Activated B cell treated with CpG ODN at 0.5 μM for 24 hours (primary cell): ENCODE measurements around the gene ZNF286A. TPM values are rescaled to one million over a fixed set of nuclear protein-coding genes. Genes with fewer than 3 reads are reported as not detected.
"Not testable (repeated sequence)": the region's sequence is repeated elsewhere in the genome, so short reads cannot be mapped to it uniquely, and the experiment has no call there.

Experiments used
- ATAC-seq: fragments of 200-7000 bp; cut with Tn5 transposase; one replicate; pipeline ENCODE4 v1.10.0; 2021; ENCODE audit warnings: low read depth, mild to moderate bottlenecking, moderate library complexity
- CTCF ChIA-PET: fragments of 350-600 bp; sonication (Branson Sonifier 250); formaldehyde crosslinking; loops from one replicate; lab custom pipeline; 2021; ENCODE audit warnings: antibody characterized with exemption; lab: Charles Lee
- POLR2A ChIA-PET: fragments of 350-600 bp; sonication (Branson Sonifier 250); formaldehyde crosslinking; loops from one replicate; lab custom pipeline; 2021; ENCODE audit warnings: antibody characterized with exemption; lab: Charles Lee
- DNase-seq: peaks from one replicate; pipeline ENCODE4 v3.0.0; 2022
- H3K27ac Mint-ChIP-seq: one replicate; pipeline ENCODE4 v1.8.0; 2020; ENCODE audit warnings: mixed read lengths
- H3K27me3 Mint-ChIP-seq: one replicate; pipeline ENCODE4 v1.8.0; 2021; ENCODE audit warnings: mixed read lengths
- H3K36me3 Mint-ChIP-seq: one replicate; pipeline ENCODE4 v1.8.0; 2021; ENCODE audit warnings: low read depth, mixed read lengths
- H3K4me1 Mint-ChIP-seq: one replicate; pipeline ENCODE4 v1.8.0; 2021; ENCODE audit warnings: mixed read lengths
- H3K4me3 Mint-ChIP-seq: one replicate; pipeline ENCODE4 v1.8.0; 2020; ENCODE audit warnings: mild to moderate bottlenecking, mixed read lengths
- H3K9me3 Mint-ChIP-seq: one replicate; pipeline ENCODE4 v1.8.0; 2020; ENCODE audit warnings: mixed read lengths
- intact Hi-C: fragments of 100-400 bp; cut with micrococcal nuclease; formaldehyde crosslinking; loops from one replicate; pipeline ENCODE4 v1.15.1; 2024
- total RNA-seq: library from RNA; stranded (reverse); gene quantifications from 2 replicates; pipeline ENCODE4 v1.2.3, GENCODE V29; 2022
- TF ChIP-seq, protein P1 (sequence below): fragments of 200-600 bp; IDR thresholded peaks from one replicate; pipeline ENCODE4 v1.8.0; 2022; ENCODE audit warnings: antibody characterized with exemption, mild to moderate bottlenecking

Gene ZNF286A
- total RNA-seq, 1 donor from 2014 or later: 24.9 TPM

GRCh38 chr17:15742921-15743320 lies 43.4 kb downstream of the ZNF286A start:
- ATAC-seq: no peak
- intact Hi-C loops: no loop called here
- POLR2A ChIA-PET: no interaction called here
- Mint-ChIP-seq H3K27ac (no peak overlapping the region), H3K36me3 (no peaks in the 10 kb centered on the region), H3K27me3 (peaks cover 3% of the 10 kb centered on the region), H3K4me3 (no peak overlapping the region), H3K4me1 (peaks cover 2% of the 10 kb centered on the region), H3K9me3 (no peaks in the 10 kb centered on the region)
- TF ChIP-seq, protein P1, sequence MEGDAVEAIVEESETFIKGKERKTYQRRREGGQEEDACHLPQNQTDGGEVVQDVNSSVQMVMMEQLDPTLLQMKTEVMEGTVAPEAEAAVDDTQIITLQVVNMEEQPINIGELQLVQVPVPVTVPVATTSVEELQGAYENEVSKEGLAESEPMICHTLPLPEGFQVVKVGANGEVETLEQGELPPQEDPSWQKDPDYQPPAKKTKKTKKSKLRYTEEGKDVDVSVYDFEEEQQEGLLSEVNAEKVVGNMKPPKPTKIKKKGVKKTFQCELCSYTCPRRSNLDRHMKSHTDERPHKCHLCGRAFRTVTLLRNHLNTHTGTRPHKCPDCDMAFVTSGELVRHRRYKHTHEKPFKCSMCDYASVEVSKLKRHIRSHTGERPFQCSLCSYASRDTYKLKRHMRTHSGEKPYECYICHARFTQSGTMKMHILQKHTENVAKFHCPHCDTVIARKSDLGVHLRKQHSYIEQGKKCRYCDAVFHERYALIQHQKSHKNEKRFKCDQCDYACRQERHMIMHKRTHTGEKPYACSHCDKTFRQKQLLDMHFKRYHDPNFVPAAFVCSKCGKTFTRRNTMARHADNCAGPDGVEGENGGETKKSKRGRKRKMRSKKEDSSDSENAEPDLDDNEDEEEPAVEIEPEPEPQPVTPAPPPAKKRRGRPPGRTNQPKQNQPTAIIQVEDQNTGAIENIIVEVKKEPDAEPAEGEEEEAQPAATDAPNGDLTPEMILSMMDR: no peak
- CTCF ChIA-PET: no interaction called here
- no peak for DNase-seq

DNA sequence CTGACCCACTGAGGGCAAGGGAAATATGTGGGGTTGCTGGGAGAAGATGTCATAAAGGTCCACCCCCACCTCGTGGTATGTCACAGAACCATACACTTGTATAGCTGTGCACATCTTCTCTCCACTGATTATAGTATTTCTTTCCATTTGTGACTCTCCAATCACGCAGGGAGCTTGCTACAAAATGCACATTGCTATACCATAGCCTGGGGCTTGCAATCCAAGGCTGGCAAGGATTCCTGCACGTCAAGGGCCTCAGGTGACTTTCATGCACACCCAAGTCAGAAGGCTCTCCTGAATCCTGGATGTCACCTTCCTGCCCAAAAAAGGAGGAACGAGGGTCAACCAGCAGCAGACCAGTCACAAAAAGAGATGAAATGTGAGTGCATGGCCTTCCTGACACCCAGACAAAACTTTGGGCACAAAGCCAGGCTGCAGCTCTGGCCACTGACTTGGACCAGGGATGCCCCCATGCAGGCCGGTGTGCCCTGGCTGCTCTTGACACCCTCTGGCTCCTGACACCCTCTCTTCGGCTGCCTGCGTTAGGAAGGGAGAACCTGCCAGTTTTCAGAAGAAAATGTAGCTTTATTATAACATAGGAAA lies 44.6 kb downstream of the ZNF286A start:
- H3K27ac Mint-ChIP-seq: no peak overlapping the region
- no peaks in the 10 kb centered on the region for H3K9me3 Mint-ChIP-seq
- intact Hi-C loops: no loop called here
- ChIA-PET CTCF (no interaction called here), POLR2A (no interaction called here)
- no peak overlapping the region for H3K4me3 Mint-ChIP-seq
- TF ChIP-seq, protein P1: no peak
- ATAC-seq: no peak
- peaks cover 9% of the 10 kb centered on the region for H3K4me1 Mint-ChIP-seq
- H3K36me3 Mint-ChIP-seq: no peaks in the 10 kb centered on the region
- no peak for DNase-seq
- peaks cover 3% of the 10 kb centered on the region for H3K27me3 Mint-ChIP-seq

- H3K4me3 Mint-ChIP-seq: no peak overlapping the region
- ChIA-PET POLR2A (no interaction called here), CTCF (no interaction called here)
- ATAC-seq: no peak
- H3K36me3 Mint-ChIP-seq: no peaks in the 10 kb centered on the region
- no peak for DNase-seq
- peaks cover 9% of the 10 kb centered on the region for H3K4me1 Mint-ChIP-seq
- TF ChIP-seq, protein P1: no peak
- intact Hi-C loops: no loop called here
- H3K27ac Mint-ChIP-seq: no peak overlapping the region
- H3K9me3 Mint-ChIP-seq: no peaks in the 10 kb centered on the region
- H3K27me3 Mint-ChIP-seq: peaks cover 3% of the 10 kb centered on the region
These were observed 45.3 kb downstream of the ZNF286A start for GRCh38 chr17:15744885-15745284.

DNA sequence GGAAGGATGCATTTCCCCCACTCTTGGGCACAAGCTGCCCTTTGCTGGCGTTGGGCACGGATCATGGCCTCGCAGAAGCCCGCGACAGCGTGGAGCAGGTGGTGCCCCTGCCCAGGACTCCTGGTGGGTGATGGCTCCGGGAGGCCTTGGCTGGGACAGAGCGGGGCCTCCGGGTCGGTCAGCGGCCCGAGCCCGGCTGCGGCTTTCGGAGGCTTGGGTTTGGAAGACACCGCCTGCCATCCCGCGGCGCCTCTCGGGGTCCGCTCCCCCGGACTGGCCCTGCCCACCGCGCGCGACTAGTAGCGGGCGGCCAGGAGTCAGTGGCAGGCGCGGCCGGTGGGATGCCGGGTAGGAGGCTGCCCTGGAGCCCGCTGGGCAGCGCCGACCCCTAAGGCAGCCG lies 49.9 kb downstream of the ZNF286A start:
- H3K4me1 Mint-ChIP-seq: peaks cover 12% of the 10 kb centered on the region
- H3K27me3 Mint-ChIP-seq, intact Hi-C loops, POLR2A ChIA-PET, H3K27ac Mint-ChIP-seq, ATAC-seq, H3K36me3 Mint-ChIP-seq, DNase-seq, H3K9me3 Mint-ChIP-seq, CTCF ChIA-PET, H3K4me3 Mint-ChIP-seq: not testable (repeated sequence)

- POLR2A ChIA-PET, CTCF ChIA-PET, DNase-seq, intact Hi-C loops, H3K36me3 Mint-ChIP-seq, H3K4me3 Mint-ChIP-seq, ATAC-seq, H3K27me3 Mint-ChIP-seq, H3K4me1 Mint-ChIP-seq, H3K27ac Mint-ChIP-seq, H3K9me3 Mint-ChIP-seq: not testable (repeated sequence)
These were observed 69.4 kb downstream of the ZNF286A start for GRCh38 chr17:15768865-15769533.

Other genes with a start within 250 kb of the ZNF286A start
- gene CDRT4, start 232.1 kb upstream of the ZNF286A start, total RNA-seq: 3.6 and 5.3 TPM in 2 replicates
- gene TVP23C, start 136.3 kb upstream of the ZNF286A start, total RNA-seq: 15.1 and 16.1 TPM in 2 replicates
- 0.20 and 0.62 TPM in 2 replicates for gene FBXW10B, start 80.0 kb upstream of the ZNF286A start, total RNA-seq
- gene TRIM16, start 15.4 kb upstream of the ZNF286A start, total RNA-seq: 8.5 and 9.7 TPM in 2 replicates
- gene TBC1D26, start 32.5 kb downstream of the ZNF286A start, total RNA-seq: 0.18 TPM in 1 of 2 replicates, not detected in the other
- not detected in 2 replicates for gene ADORA2B, start 245.4 kb downstream of the ZNF286A start, total RNA-seq